Activated T-cell treated with anti-CD3 and anti-CD28 coated beads for 24 hours (primary cell): ENCODE results near the gene ABCC9.
"Not testable (repeated sequence)": the region's sequence is repeated elsewhere in the genome, so short reads cannot be mapped to it uniquely, and the experiment has no call there.

Source experiments
- DNase-seq: peaks from one replicate; pipeline ENCODE4 v3.0.0-alpha.2; 2020; ENCODE audit warnings: low read depth

ABCC9 gene

GRCh38 chr12:21933656-21934055 lies 7.6 kb downstream of the ABCC9 start:
- no peak for DNase-seq

GRCh38 chr12:21929972-21930371 lies 11.3 kb downstream of the ABCC9 start:
- not testable (repeated sequence) for DNase-seq

GRCh38 chr12:21925296-21925913 lies 15.8 kb downstream of the ABCC9 start:
- DNase-seq, result no peak

GRCh38 chr12:21921436-21921835 lies 19.8 kb downstream of the ABCC9 start:
- no peak for DNase-seq

GRCh38 chr12:21918456-21918855 lies 22.8 kb downstream of the ABCC9 start:
- DNase-seq, result no peak

- no peak for DNase-seq
These were observed 27.4 kb downstream of the ABCC9 start for GRCh38 chr12:21913823-21914222.

- DNase-seq, result no peak
These were observed 28.9 kb downstream of the ABCC9 start for GRCh38 chr12:21912318-21912717.

GRCh38 chr12:21911832-21912231 lies 29.4 kb downstream of the ABCC9 start:
- no peak for DNase-seq

- DNase-seq, result no peak
These were observed 30.6 kb downstream of the ABCC9 start for GRCh38 chr12:21910657-21911056.

- DNase-seq, result no peak
These were observed 33.0 kb downstream of the ABCC9 start for GRCh38 chr12:21907948-21908837.

GRCh38 chr12:21906919-21907493 lies 34.2 kb downstream of the ABCC9 start:
- no peak for DNase-seq

GRCh38 chr12:21899532-21899931 lies 41.7 kb downstream of the ABCC9 start:
- not testable (repeated sequence) for DNase-seq

GRCh38 chr12:21895651-21896050 lies 45.6 kb downstream of the ABCC9 start:
- DNase-seq, result no peak

- no peak for DNase-seq
These were observed 46.2 kb downstream of the ABCC9 start for GRCh38 chr12:21894792-21895595.

- no peak for DNase-seq
These were observed 47.3 kb downstream of the ABCC9 start for GRCh38 chr12:21893924-21894323.

GRCh38 chr12:21892341-21892740 lies 48.9 kb downstream of the ABCC9 start:
- DNase-seq, result no peak

- no peak for DNase-seq
These were observed 49.4 kb downstream of the ABCC9 start for GRCh38 chr12:21891751-21892217.

GRCh38 chr12:21888276-21888863 lies 52.9 kb downstream of the ABCC9 start:
- no peak for DNase-seq

GRCh38 chr12:21884936-21885335 lies 56.3 kb downstream of the ABCC9 start:
- no peak for DNase-seq

- DNase-seq, result no peak
These were observed 58.6 kb downstream of the ABCC9 start for GRCh38 chr12:21882635-21883034.

- DNase-seq, result no peak
These were observed 59.3 kb downstream of the ABCC9 start for GRCh38 chr12:21881965-21882364.

- DNase-seq, result no peak
These were observed 61.9 kb downstream of the ABCC9 start for GRCh38 chr12:21879312-21879711.
